ENCODE measurements around the gene PFDN1.

Gene PFDN1

GRCh38 chr5:140250386-140250785, 52.5 kb downstream of the PFDN1 start:
- no peaks in the 10 kb centered on the region for H3K9me2 ChIP-seq (ENCODE audit: low read depth, low read length)
- no peak overlapping the region for H2AFZ ChIP-seq (ENCODE audit: low read length)
- no peaks in the 10 kb centered on the region; the same call in 1 of the 2 replicates for H3K79me2 ChIP-seq (ENCODE audit: insufficient read depth, low read length)
- H3K27ac ChIP-seq (ENCODE audit: low read depth, low read length, poor library complexity, severe bottlenecking), result peak overlapping the region; percentile 80
- H3K4me3 ChIP-seq (ENCODE audit: low read depth, low read length, poor library complexity, severe bottlenecking), result no peak overlapping the region
- H3K9ac ChIP-seq (ENCODE audit: low read length), result no peak overlapping the region
- no peaks in the 10 kb centered on the region for H3K27me3 ChIP-seq (ENCODE audit: insufficient read depth, low read length)
- TF ChIP-seq CTCF (IDR thresholded peaks at IDR 0.05; ENCODE audit: low read length), result no peak
- TF ChIP-seq EZH2 (IDR thresholded peaks at IDR 0.05; ENCODE audit: borderline replicate concordance, low read length), result no peak
- H3F3A ChIP-seq (ENCODE audit: insufficient read depth, low read length), result peaks cover 5% of the 10 kb centered on the region; the same call in 1 of the 2 replicates
- H4K20me1 ChIP-seq (ENCODE audit: insufficient read depth, low read length), result no peaks in the 10 kb centered on the region
- no peaks in the 10 kb centered on the region for H3K9me3 ChIP-seq (ENCODE audit: low read length)
- peaks cover 78% of the 10 kb centered on the region for H3K4me1 ChIP-seq (ENCODE audit: insufficient read depth, low read length, severe bottlenecking)
- H3K36me3 ChIP-seq (ENCODE audit: insufficient read depth, low read length), result peaks cover 8% of the 10 kb centered on the region; the same call in 1 of the 2 replicates
- no peak overlapping the region for H3K4me2 ChIP-seq (ENCODE audit: low read length)

GRCh38 chr5:140249536-140249935, 53.4 kb downstream of the PFDN1 start:
- H3K9me3 ChIP-seq (ENCODE audit: low read length), result no peaks in the 10 kb centered on the region
- peaks cover 80% of the 10 kb centered on the region for H3K4me1 ChIP-seq (ENCODE audit: insufficient read depth, low read length, severe bottlenecking)
- peak overlapping the region; percentile 80 for H3K27ac ChIP-seq (ENCODE audit: low read depth, low read length, poor library complexity, severe bottlenecking)
- peaks cover 5% of the 10 kb centered on the region; the same call in 1 of the 2 replicates for H3F3A ChIP-seq (ENCODE audit: insufficient read depth, low read length)
- H3K4me3 ChIP-seq (ENCODE audit: low read depth, low read length, poor library complexity, severe bottlenecking), result no peak overlapping the region
- no peaks in the 10 kb centered on the region; the same call in 1 of the 2 replicates for H3K79me2 ChIP-seq (ENCODE audit: insufficient read depth, low read length)
- TF ChIP-seq CTCF (IDR thresholded peaks at IDR 0.05; ENCODE audit: low read length), result no peak
- no peak for TF ChIP-seq EZH2 (IDR thresholded peaks at IDR 0.05; ENCODE audit: borderline replicate concordance, low read length)
- no peaks in the 10 kb centered on the region for H3K27me3 ChIP-seq (ENCODE audit: insufficient read depth, low read length)
- peaks cover 13% of the 10 kb centered on the region; the same call in 1 of the 2 replicates for H3K36me3 ChIP-seq (ENCODE audit: insufficient read depth, low read length)
- no peaks in the 10 kb centered on the region for H4K20me1 ChIP-seq (ENCODE audit: insufficient read depth, low read length)
- H2AFZ ChIP-seq (ENCODE audit: low read length), result no peak overlapping the region
- no peaks in the 10 kb centered on the region for H3K9me2 ChIP-seq (ENCODE audit: low read depth, low read length)
- H3K4me2 ChIP-seq (ENCODE audit: low read length), result peak overlapping the region; percentile 10
- peak overlapping the region; percentile 31; the same call in 1 of the 2 replicates for H3K9ac ChIP-seq (ENCODE audit: low read length)

- no peak overlapping the region for H2AFZ ChIP-seq (ENCODE audit: low read length)
- no peaks in the 10 kb centered on the region for H3K9me2 ChIP-seq (ENCODE audit: low read depth, low read length)
- H3K9ac ChIP-seq (ENCODE audit: low read length), result no peak overlapping the region
- no peaks in the 10 kb centered on the region for H3K9me3 ChIP-seq (ENCODE audit: low read length)
- no peak for TF ChIP-seq CTCF (IDR thresholded peaks at IDR 0.05; ENCODE audit: low read length)
- no peak for TF ChIP-seq EZH2 (IDR thresholded peaks at IDR 0.05; ENCODE audit: borderline replicate concordance, low read length)
- peaks cover 82% of the 10 kb centered on the region for H3K4me1 ChIP-seq (ENCODE audit: insufficient read depth, low read length, severe bottlenecking)
- H3K4me3 ChIP-seq (ENCODE audit: low read depth, low read length, poor library complexity, severe bottlenecking), result no peak overlapping the region
- H3K27ac ChIP-seq (ENCODE audit: low read depth, low read length, poor library complexity, severe bottlenecking), result peak overlapping the region; percentile 80
- peaks cover 13% of the 10 kb centered on the region; the same call in 1 of the 2 replicates for H3K36me3 ChIP-seq (ENCODE audit: insufficient read depth, low read length)
- no peaks in the 10 kb centered on the region for H3K27me3 ChIP-seq (ENCODE audit: insufficient read depth, low read length)
- no peaks in the 10 kb centered on the region for H4K20me1 ChIP-seq (ENCODE audit: insufficient read depth, low read length)
- H3F3A ChIP-seq (ENCODE audit: insufficient read depth, low read length), result peaks cover 5% of the 10 kb centered on the region; the same call in 1 of the 2 replicates
- no peaks in the 10 kb centered on the region; the same call in 1 of the 2 replicates for H3K79me2 ChIP-seq (ENCODE audit: insufficient read depth, low read length)
- H3K4me2 ChIP-seq (ENCODE audit: low read length), result no peak overlapping the region
These were observed 54.5 kb downstream of the PFDN1 start for GRCh38 chr5:140248414-140248813.
